ENCODE measurements around the gene FZD1. TPM values are rescaled to one million over a fixed set of nuclear protein-coding genes. Genes with fewer than 3 reads are reported as not detected.
"Not testable (repeated sequence)": the region's sequence is repeated elsewhere in the genome, so short reads cannot be mapped to it uniquely, and the experiment has no call there.

Gene FZD1
- total RNA-seq, 1 donor from 2014 or later = 5.4 TPM

DNA sequence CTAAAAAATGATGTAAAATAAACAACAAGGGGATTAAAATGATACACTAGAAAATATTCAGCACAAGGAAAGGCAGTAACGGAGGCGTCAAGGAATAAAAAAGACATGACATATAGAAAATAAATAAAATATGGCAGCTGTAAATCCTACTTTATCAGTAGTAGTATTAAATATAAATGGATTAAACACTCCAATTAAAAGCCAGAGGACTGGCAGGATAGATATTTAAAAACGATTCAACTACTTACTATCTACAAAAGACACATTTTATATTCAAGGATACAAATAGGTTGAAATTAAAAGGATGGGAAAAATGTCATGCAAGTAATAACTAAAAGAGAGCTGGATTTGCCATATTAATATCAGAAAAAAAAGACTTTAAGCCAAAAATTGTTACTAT is 43.2 kb downstream of the FZD1 start:
- TF ChIP-seq EZH2 (IDR thresholded peaks at IDR 0.05; ENCODE audit: insufficient read depth, low read length) = no peak
- Mint-ChIP-seq H3K27me3 (ENCODE audit: low read depth, unreplicated experiment) (no peaks in the 10 kb centered on the region), H3K27ac (ENCODE audit: unreplicated experiment) (no peak overlapping the region), H3K9me3 (ENCODE audit: unreplicated experiment) (no peaks in the 10 kb centered on the region), H3K4me3 (ENCODE audit: unreplicated experiment) (no peak overlapping the region), H3K36me3 (ENCODE audit: low read depth, unreplicated experiment) (no peaks in the 10 kb centered on the region), H3K4me1 (ENCODE audit: low read depth, unreplicated experiment) (peaks cover 6% of the 10 kb centered on the region)
- Histone ChIP-seq H3K9me3 (ENCODE audit: insufficient read depth, low read depth, low read length) (no peaks in the 10 kb centered on the region), H3K4me3 (ENCODE audit: insufficient read depth, low read depth, low read length) (no peak overlapping the region), H3K27me3 (ENCODE audit: insufficient read depth, low read length) (no peaks in the 10 kb centered on the region), H3K79me2 (ENCODE audit: insufficient read depth, low read length) (no peaks in the 10 kb centered on the region), H3K36me3 (ENCODE audit: insufficient read depth, low read length) (no peaks in the 10 kb centered on the region), H2AFZ (ENCODE audit: low read depth, low read length) (no peak overlapping the region), H3K4me1 (ENCODE audit: insufficient read depth, low read length) (no peaks in the 10 kb centered on the region), H3K9ac (ENCODE audit: low read length) (no peak overlapping the region), H3K4me2 (ENCODE audit: low read length) (no peak overlapping the region), H3K27ac (ENCODE audit: low read depth, low read length) (no peak overlapping the region), H4K20me1 (ENCODE audit: insufficient read depth, low read length) (no peaks in the 10 kb centered on the region)
- DNase-seq (ENCODE audit: low read depth) (no peak), FAIRE-seq (no peak)

- not testable (repeated sequence) for H3K4me1 ChIP-seq (ENCODE audit: insufficient read depth, low read length); H3K9ac ChIP-seq (ENCODE audit: low read length); H3K9me3 ChIP-seq (ENCODE audit: insufficient read depth, low read depth, low read length); H4K20me1 ChIP-seq (ENCODE audit: insufficient read depth, low read length); H3K27me3 Mint-ChIP-seq (ENCODE audit: low read depth, unreplicated experiment); H3K27ac Mint-ChIP-seq (ENCODE audit: unreplicated experiment); H3K4me3 ChIP-seq (ENCODE audit: insufficient read depth, low read depth, low read length); H3K4me3 Mint-ChIP-seq (ENCODE audit: unreplicated experiment); H3K27me3 ChIP-seq (ENCODE audit: insufficient read depth, low read length); H3K4me1 Mint-ChIP-seq (ENCODE audit: low read depth, unreplicated experiment); H3K79me2 ChIP-seq (ENCODE audit: insufficient read depth, low read length); H3K9me3 Mint-ChIP-seq (ENCODE audit: unreplicated experiment); H2AFZ ChIP-seq (ENCODE audit: low read depth, low read length); H3K27ac ChIP-seq (ENCODE audit: low read depth, low read length); H3K36me3 Mint-ChIP-seq (ENCODE audit: low read depth, unreplicated experiment); FAIRE-seq; H3K36me3 ChIP-seq (ENCODE audit: insufficient read depth, low read length); DNase-seq (ENCODE audit: low read depth); H3K4me2 ChIP-seq (ENCODE audit: low read length)
These were observed 44.0 kb downstream of the FZD1 start for GRCh38 chr7:91308191-91308590.

- H3K27ac ChIP-seq (ENCODE audit: low read depth, low read length) = no peak overlapping the region
- no peaks in the 10 kb centered on the region for H3K27me3 Mint-ChIP-seq (ENCODE audit: low read depth, unreplicated experiment)
- peak; percentile 77 for DNase-seq (ENCODE audit: low read depth)
These were observed 46.7 kb downstream of the FZD1 start for GRCh38 chr7:91310830-91311460.

More at GRCh38 chr7:91310830-91311460, 46.7 kb downstream of the FZD1 start:
- Histone ChIP-seq H3K4me2 (ENCODE audit: low read length) (no peak overlapping the region), H3K27me3 (ENCODE audit: insufficient read depth, low read length) (no peaks in the 10 kb centered on the region), H3K4me3 (ENCODE audit: insufficient read depth, low read depth, low read length) (no peak overlapping the region), H3K9ac (ENCODE audit: low read length) (no peak overlapping the region), H2AFZ (ENCODE audit: low read depth, low read length) (no peak overlapping the region), H3K79me2 (ENCODE audit: insufficient read depth, low read length) (no peaks in the 10 kb centered on the region), H3K36me3 (ENCODE audit: insufficient read depth, low read length) (no peaks in the 10 kb centered on the region), H4K20me1 (ENCODE audit: insufficient read depth, low read length) (no peaks in the 10 kb centered on the region), H3K4me1 (ENCODE audit: insufficient read depth, low read length) (no peaks in the 10 kb centered on the region), H3K9me3 (ENCODE audit: insufficient read depth, low read depth, low read length) (no peaks in the 10 kb centered on the region)
- TF ChIP-seq EZH2 (IDR thresholded peaks at IDR 0.05; ENCODE audit: insufficient read depth, low read length) (no peak), CTCF (IDR thresholded peaks at IDR 0.05; ENCODE audit: insufficient read depth, low read depth, low read length) (no peak)
- Mint-ChIP-seq H3K9me3 (ENCODE audit: unreplicated experiment) (no peaks in the 10 kb centered on the region), H3K4me3 (ENCODE audit: unreplicated experiment) (no peak overlapping the region), H3K4me1 (ENCODE audit: low read depth, unreplicated experiment) (peaks cover 6% of the 10 kb centered on the region), H3K36me3 (ENCODE audit: low read depth, unreplicated experiment) (no peaks in the 10 kb centered on the region), H3K27ac (ENCODE audit: unreplicated experiment) (no peak overlapping the region)
- FAIRE-seq = no peak

Measured in astrocyte (in vitro differentiated cells and primary cell).